Measurements from ENCODE around the gene MYO9B. TPM values are rescaled to one million over a fixed set of nuclear protein-coding genes. Genes with fewer than 3 reads are reported as not detected.

The MYO9B gene
- total and polyA plus RNA-seq, 2 of the 13 experiments (the other 11 are each of a cell fraction or from before 2014, with no cell fraction given) = 18.0 to 18.3 TPM

GRCh38 chr19:17248011-17248776 lies 172.6 kb downstream of the MYO9B start (continued):
- TF ChIP-seq CSRNP1 (CRISPR knock-in tag; IDR thresholded peaks at IDR 0.05) = peak; percentile 50; the same call in 1 of the 2 replicates
- no peak for TF ChIP-seq SAFB2 (CRISPR knock-in tag; IDR thresholded peaks at IDR 0.05; ENCODE audit: borderline replicate concordance, low read depth)
- TF ChIP-seq ZNF629 (CRISPR knock-in tag; conservative IDR thresholded peaks at IDR 0.05) = no peak; the same call in 1 of the 2 replicates
- peak; percentile 98 for TF ChIP-seq PHF21A (CRISPR knock-in tag; IDR thresholded peaks at IDR 0.05)
- no peak for TF ChIP-seq AHDC1 (CRISPR knock-in tag; IDR thresholded peaks at IDR 0.05; ENCODE audit: borderline replicate concordance)
- TF ChIP-seq ZFP82 (CRISPR knock-in tag; IDR thresholded peaks at IDR 0.05; ENCODE audit: borderline replicate concordance) = no peak
- peak; percentile 87 for TF ChIP-seq ZSCAN21 (CRISPR knock-in tag; IDR thresholded peaks at IDR 0.05; ENCODE audit: borderline replicate concordance)
- 0 out of 2 replicates have a peak, but pooled peaks have one; percentile 54 for TF ChIP-seq ZNF646 (CRISPR knock-in tag; IDR thresholded peaks at IDR 0.05)
- TF ChIP-seq ZNF30 (CRISPR knock-in tag; IDR thresholded peaks at IDR 0.05) = peak; percentile 87; the same call in 1 of the 2 replicates
- TF ChIP-seq MYPOP (CRISPR knock-in tag; IDR thresholded peaks at IDR 0.05) = 0 out of 2 replicates have a peak, but pooled peaks have one; percentile 63
- TF ChIP-seq ZNF253 (CRISPR knock-in tag; IDR thresholded peaks at IDR 0.05; ENCODE audit: borderline replicate concordance) = peak; percentile 84; the same call in 1 of the 2 replicates
- peak; percentile 24; the same call in 1 of the 2 replicates for TF ChIP-seq POLR2AphosphoS5 (IDR thresholded peaks at IDR 0.05; ENCODE audit: low read depth, low read length)
- no peak for TF ChIP-seq PAF1 (CRISPR knock-in tag; IDR thresholded peaks at IDR 0.05)
